Measurements from ENCODE around the gene SMIM15. TPM values are rescaled to one million over a fixed set of nuclear protein-coding genes. Genes with fewer than 3 reads are reported as not detected.

The SMIM15 gene
- total RNA-seq, 1 experiment from 2014 or later = 58.2 TPM

DNA sequence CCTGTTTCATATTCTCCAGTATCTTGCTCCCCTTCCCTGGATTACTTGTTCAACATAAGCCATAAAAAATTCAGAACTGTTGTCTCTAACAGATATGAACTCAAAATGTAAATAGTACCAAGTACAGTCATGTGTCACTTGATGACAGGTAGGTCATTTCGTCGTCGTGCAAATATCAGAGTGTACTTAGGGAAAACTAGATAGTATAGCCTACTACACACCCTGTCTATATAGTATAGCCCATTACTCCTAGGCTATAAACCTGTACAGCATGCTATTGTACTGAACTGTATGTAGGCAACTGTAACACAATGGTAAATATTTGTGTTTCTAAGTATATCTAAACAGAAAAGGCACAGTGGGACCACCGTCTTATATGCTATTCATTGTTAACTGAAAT lies 39.1 kb downstream of the SMIM15 start:
- ChIA-PET POLR2A (ENCODE audit: unreplicated experiment) (no interaction called here), CTCF (no interaction called here)
- Histone ChIP-seq H3K27ac (no peak overlapping the region), H3K36me3 (ENCODE audit: low read depth) (no peaks in the 10 kb centered on the region), H3K79me2 (ENCODE audit: low read depth) (no peaks in the 10 kb centered on the region), H3K9me2 (ENCODE audit: insufficient read depth) (no peaks in the 10 kb centered on the region), H3K4me1 (replicated peaks; ENCODE audit: insufficient read depth) (no peaks in the 10 kb centered on the region), H3F3A (ENCODE audit: insufficient read depth, low read depth) (no peaks in the 10 kb centered on the region), H3K27me3 (ENCODE audit: insufficient read depth, low read depth) (no peaks in the 10 kb centered on the region), H3K9me3 (ENCODE audit: insufficient read depth, low read depth) (no peaks in the 10 kb centered on the region), H3K4me3 (no peak overlapping the region), H4K20me1 (ENCODE audit: insufficient read depth) (no peaks in the 10 kb centered on the region), H3K4me2 (no peak overlapping the region), H2AFZ (no peak overlapping the region)
- no peak for DNase-seq
- intact Hi-C loops (cut with micrococcal nuclease; ENCODE audit: unreplicated experiment) = no loop called here
- BruUV-seq (replicated peaks) = no TSS peak
- no peak for TF ChIP-seq EZH2 (IDR thresholded peaks at IDR 0.05; ENCODE audit: low read depth)
- TF ChIP-seq CTCF (conservative IDR thresholded peaks at IDR 0.05) = no peak

DNA sequence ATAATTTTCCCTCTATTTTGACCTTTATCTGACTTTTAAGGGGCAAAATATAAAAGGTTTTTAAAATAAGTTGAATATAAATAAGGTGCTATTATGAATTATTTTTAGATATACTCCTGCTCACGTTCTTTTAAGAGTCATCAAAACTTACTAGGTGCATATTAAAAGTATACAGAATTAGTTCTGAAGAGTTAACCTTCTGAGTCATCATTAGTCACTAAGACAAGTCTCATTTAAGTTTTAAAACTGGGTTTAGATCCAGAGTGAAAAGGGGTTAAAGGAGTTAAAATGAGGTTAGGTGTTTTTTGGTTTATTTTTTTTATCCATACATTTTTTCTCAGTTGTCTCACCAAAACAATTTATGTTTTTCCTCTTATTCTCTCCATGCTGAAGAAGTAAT lies 41.7 kb downstream of the SMIM15 start:
- no peak overlapping the region for H2AFZ ChIP-seq
- no peaks in the 10 kb centered on the region for H4K20me1 ChIP-seq (ENCODE audit: insufficient read depth)
- BruUV-seq (replicated peaks) = no TSS peak
- H3F3A ChIP-seq (ENCODE audit: insufficient read depth, low read depth) = no peaks in the 10 kb centered on the region
- H3K36me3 ChIP-seq (ENCODE audit: low read depth) = no peaks in the 10 kb centered on the region
- intact Hi-C loops (cut with micrococcal nuclease; ENCODE audit: unreplicated experiment) = no loop called here
- TF ChIP-seq EZH2 (IDR thresholded peaks at IDR 0.05; ENCODE audit: low read depth) (no peak), CTCF (conservative IDR thresholded peaks at IDR 0.05) (no peak)
- no peaks in the 10 kb centered on the region for H3K9me3 ChIP-seq (ENCODE audit: insufficient read depth, low read depth)
- H3K9me2 ChIP-seq (ENCODE audit: insufficient read depth) = no peaks in the 10 kb centered on the region
- no peaks in the 10 kb centered on the region for H3K79me2 ChIP-seq (ENCODE audit: low read depth)
- H3K4me3 ChIP-seq = no peak overlapping the region
- no peak overlapping the region for H3K4me2 ChIP-seq
- DNase-seq = no peak
- ChIA-PET POLR2A (ENCODE audit: unreplicated experiment) (no interaction called here), CTCF (no interaction called here)
- H3K27me3 ChIP-seq (ENCODE audit: insufficient read depth, low read depth) = no peaks in the 10 kb centered on the region
- H3K27ac ChIP-seq = no peak overlapping the region
- H3K4me1 ChIP-seq (replicated peaks; ENCODE audit: insufficient read depth) = no peaks in the 10 kb centered on the region

DNA sequence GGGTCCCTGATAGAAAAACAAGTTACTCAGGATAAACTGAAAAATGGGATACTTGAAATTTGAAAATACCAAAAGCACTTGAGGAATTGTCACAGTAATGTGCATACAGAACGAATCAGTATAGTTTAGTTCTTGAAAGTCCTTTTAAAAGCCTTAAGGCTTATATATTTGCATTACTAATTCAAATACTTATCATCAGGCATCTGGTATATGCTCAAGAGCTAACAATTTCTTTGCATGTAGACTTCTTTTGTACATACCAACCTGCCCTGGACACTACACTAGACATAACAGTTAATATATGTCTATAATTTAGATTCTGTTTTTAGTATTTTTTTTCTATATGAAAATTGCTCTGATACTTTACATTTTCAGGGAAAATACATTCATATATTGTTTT lies 43.2 kb downstream of the SMIM15 start:
- no peaks in the 10 kb centered on the region for H3K9me3 ChIP-seq (ENCODE audit: insufficient read depth, low read depth)
- intact Hi-C loops (cut with micrococcal nuclease; ENCODE audit: unreplicated experiment) = no loop called here
- H3K4me3 ChIP-seq = no peak overlapping the region
- no TSS peak for BruUV-seq (replicated peaks)
- no peaks in the 10 kb centered on the region; the same call in 1 of the 2 replicates for H3K36me3 ChIP-seq (ENCODE audit: low read depth)
- TF ChIP-seq CTCF (conservative IDR thresholded peaks at IDR 0.05) (no peak), EZH2 (IDR thresholded peaks at IDR 0.05; ENCODE audit: low read depth) (no peak)
- no peaks in the 10 kb centered on the region for H3K79me2 ChIP-seq (ENCODE audit: low read depth)
- H3K9me2 ChIP-seq (ENCODE audit: insufficient read depth) = no peaks in the 10 kb centered on the region
- H3K4me2 ChIP-seq = no peak overlapping the region
- H3K4me1 ChIP-seq (replicated peaks; ENCODE audit: insufficient read depth) = no peaks in the 10 kb centered on the region
- H4K20me1 ChIP-seq (ENCODE audit: insufficient read depth) = no peaks in the 10 kb centered on the region
- no peak overlapping the region for H3K27ac ChIP-seq
- H2AFZ ChIP-seq = no peak overlapping the region
- ChIA-PET POLR2A (ENCODE audit: unreplicated experiment) (interaction anchor here (0.6 kb wide), 1 partner anchor 36 kb away, joined by 4 read pairs; no protein-coding TSS in a partner anchor), CTCF (no interaction called here)
- H3F3A ChIP-seq (ENCODE audit: insufficient read depth, low read depth) = no peaks in the 10 kb centered on the region
- DNase-seq = no peak
- H3K27me3 ChIP-seq (ENCODE audit: insufficient read depth, low read depth) = no peaks in the 10 kb centered on the region
